DND-41 (cell line): Measurements from ENCODE around the gene RAD9B.

ENCODE experiments used
- ATAC-seq: fragments of 200-7000 bp; cut with Tn5 transposase; 3 replicates; pipeline ENCODE4 v1.9.1; 2021; ENCODE audit warnings: low read depth; ENCODE audit not compliant: insufficient read depth
- DNase-seq: peaks from one replicate; pipeline ENCODE4 v3.0.0-alpha.2; 2020
- H2AFZ ChIP-seq: 2 replicates; pipeline ENCODE4 v1.6.0; 2012; ENCODE audit warnings: low read depth, low read length
- H3K27ac ChIP-seq: 2 replicates; pipeline ENCODE4 v1.5.1; 2012; ENCODE audit warnings: low read length, inconsistent platforms
- H3K27me3 ChIP-seq: fragments of 200-600 bp; sonication (generic); 2 replicates; pipeline ENCODE4 v1.6.0; 2012; ENCODE audit warnings: low read length, mild to moderate bottlenecking, inconsistent platforms; ENCODE audit not compliant: insufficient read depth, poor library complexity
- H3K36me3 ChIP-seq: 2 replicates; pipeline ENCODE4 v1.5.1; 2012; ENCODE audit warnings: low read length, inconsistent platforms; ENCODE audit not compliant: insufficient read depth
- H3K4me1 ChIP-seq: 2 replicates; pipeline ENCODE4 v1.5.1; 2012; ENCODE audit warnings: mild to moderate bottlenecking, low read length; ENCODE audit not compliant: insufficient read depth
- H3K4me2 ChIP-seq: 2 replicates; pipeline ENCODE4 v1.6.0; 2012; ENCODE audit warnings: mild to moderate bottlenecking, moderate library complexity, low read length, inconsistent platforms; ENCODE audit not compliant: insufficient read depth
- H3K4me3 ChIP-seq, 2 experiments: fragments of 200-600 bp in 1 of 2; shearing (Covaris generic) in 1 of 2; 2 replicates each; pipeline ENCODE4 v1.5.1; 2012 to 2016; ENCODE audit warnings: inconsistent platforms in 2 of 2, low read length in 2 of 2, mild to moderate bottlenecking in 2 of 2, low read depth in 1 of 2, moderate library complexity in 1 of 2
- H3K79me2 ChIP-seq: 2 replicates; pipeline ENCODE4 v1.6.0; 2012; ENCODE audit warnings: low read length, inconsistent platforms; ENCODE audit not compliant: insufficient read depth
- H3K9ac ChIP-seq: 2 replicates; pipeline ENCODE4 v1.6.0; 2012; ENCODE audit warnings: low read depth, mild to moderate bottlenecking, inconsistent platforms, low read length, moderate library complexity
- H3K9me3 ChIP-seq: 2 replicates; pipeline ENCODE4 v1.5.1; 2012; ENCODE audit warnings: low read length, moderate library complexity, mild to moderate bottlenecking, inconsistent platforms; ENCODE audit not compliant: insufficient read depth, severe bottlenecking
- H4K20me1 ChIP-seq: 2 replicates; pipeline ENCODE4 v1.6.0; 2012; ENCODE audit warnings: low read length; ENCODE audit not compliant: insufficient read depth
- CTCF ChIP-seq: IDR thresholded peaks from 2 replicates; pipeline ENCODE4 v1.5.1; 2012; ENCODE audit warnings: borderline replicate concordance, low read length, moderate library complexity, mild to moderate bottlenecking; ENCODE audit not compliant: poor library complexity, severe bottlenecking; ENCODE audit errors: extremely low read depth
- EZH2 ChIP-seq: IDR thresholded peaks from 3 replicates; pipeline ENCODE4 v1.6.1; 2012; ENCODE audit warnings: borderline replicate concordance, low read depth, mild to moderate bottlenecking, moderate library complexity, low read length, inconsistent platforms; ENCODE audit not compliant: severe bottlenecking

The RAD9B gene

GRCh38 chr12:110546339-110546738 is 44.2 kb downstream of the RAD9B start:
- Histone ChIP-seq H3K79me2 (peaks cover 58% of the 10 kb centered on the region), H3K27me3 (no peaks in the 10 kb centered on the region), H3K9ac (no peak overlapping the region), H2AFZ (no peak overlapping the region), H4K20me1 (peaks cover 13% of the 10 kb centered on the region), H3K27ac (no peak overlapping the region), H3K4me3 (no peak overlapping the region), H3K36me3 (peaks cover 78% of the 10 kb centered on the region), H3K4me1 (no peaks in the 10 kb centered on the region), H3K4me2 (no peak overlapping the region), H3K9me3 (no peaks in the 10 kb centered on the region)
- no peak for DNase-seq
- no peak for ATAC-seq
- TF ChIP-seq CTCF: no peak
- no peak for TF ChIP-seq EZH2

GRCh38 chr12:110547090-110547489 is 45.0 kb downstream of the RAD9B start:
- no peak overlapping the region for H2AFZ ChIP-seq
- H3K79me2 ChIP-seq: peaks cover 65% of the 10 kb centered on the region
- no peak for ATAC-seq
- H3K4me1 ChIP-seq: no peaks in the 10 kb centered on the region
- H3K9me3 ChIP-seq: no peaks in the 10 kb centered on the region
- no peak for DNase-seq
- TF ChIP-seq EZH2 (no peak), CTCF (no peak)
- peaks cover 18% of the 10 kb centered on the region for H4K20me1 ChIP-seq
- peaks cover 79% of the 10 kb centered on the region for H3K36me3 ChIP-seq
- H3K4me2 ChIP-seq: no peak overlapping the region
- H3K9ac ChIP-seq: no peak overlapping the region
- H3K4me3 ChIP-seq: no peak overlapping the region
- H3K27ac ChIP-seq: no peak overlapping the region
- H3K27me3 ChIP-seq: no peaks in the 10 kb centered on the region

GRCh38 chr12:110548678-110549077 is 46.5 kb downstream of the RAD9B start:
- DNase-seq: no peak

More at GRCh38 chr12:110548678-110549077, 46.5 kb downstream of the RAD9B start:
- Histone ChIP-seq H3K9ac (no peak overlapping the region), H4K20me1 (peaks cover 21% of the 10 kb centered on the region), H2AFZ (no peak overlapping the region), H3K27ac (no peak overlapping the region), H3K4me3 (no peak overlapping the region), H3K36me3 (peaks cover 65% of the 10 kb centered on the region), H3K27me3 (no peaks in the 10 kb centered on the region), H3K9me3 (no peaks in the 10 kb centered on the region), H3K4me1 (no peaks in the 10 kb centered on the region), H3K79me2 (peaks cover 75% of the 10 kb centered on the region), H3K4me2 (no peak overlapping the region)
- TF ChIP-seq EZH2 (no peak), CTCF (no peak)
- ATAC-seq: no peak
